HFFc6 (cell line): ENCODE results near the gene DDO. TPM values are rescaled to one million over a fixed set of nuclear protein-coding genes. Genes with fewer than 3 reads are reported as not detected.

ENCODE experiments used
- DNase-seq: peaks from one replicate; pipeline ENCODE4 v3.0.0-alpha.2; 2018
- H3K27ac Mint-ChIP-seq: 2 replicates; pipeline ENCODE4 v1.8.0; 2020; ENCODE audit warnings: mild to moderate bottlenecking, mixed read lengths
- H3K27me3 Mint-ChIP-seq: 2 replicates; pipeline ENCODE4 v1.8.0; 2021; ENCODE audit warnings: mild to moderate bottlenecking, moderate library complexity, mixed read lengths; ENCODE audit not compliant: insufficient read depth
- H3K36me3 Mint-ChIP-seq: 2 replicates; pipeline ENCODE4 v1.8.0; 2021; ENCODE audit warnings: low read depth, mixed read lengths
- H3K4me1 Mint-ChIP-seq: 2 replicates; pipeline ENCODE4 v1.8.0; 2020; ENCODE audit warnings: low read depth, mixed read lengths
- H3K4me3 Mint-ChIP-seq: 2 replicates; pipeline ENCODE4 v1.8.0; 2020; ENCODE audit warnings: mild to moderate bottlenecking, moderate library complexity, mixed read lengths
- H3K9me3 Mint-ChIP-seq: 2 replicates; pipeline ENCODE4 v1.8.0; 2020; ENCODE audit warnings: mild to moderate bottlenecking, mixed read lengths
- total RNA-seq, 6 experiments: library from RNA; stranded (reverse); fragmentation: NEBNext Ultra II Directional; extraction: Animal tissue kit (Norgen Biotek cat#: 25700); gene quantifications; 2 replicates in 1 of 6; 3 replicates in 5 of 6; pipeline ENCODE4 v1.2.3, GENCODE V29; 2021
- TF ChIP-seq, protein P1 (sequence below): fragments of 200-600 bp; sonication (generic); IDR thresholded peaks from 2 replicates; pipeline ENCODE4 v1.5.0; 2021; ENCODE audit warnings: antibody characterized with exemption, mild to moderate bottlenecking

DDO gene
- total RNA-seq, 6 experiments from 2014 or later, result 0.50 to 1.2 (median 0.98) TPM

DNA sequence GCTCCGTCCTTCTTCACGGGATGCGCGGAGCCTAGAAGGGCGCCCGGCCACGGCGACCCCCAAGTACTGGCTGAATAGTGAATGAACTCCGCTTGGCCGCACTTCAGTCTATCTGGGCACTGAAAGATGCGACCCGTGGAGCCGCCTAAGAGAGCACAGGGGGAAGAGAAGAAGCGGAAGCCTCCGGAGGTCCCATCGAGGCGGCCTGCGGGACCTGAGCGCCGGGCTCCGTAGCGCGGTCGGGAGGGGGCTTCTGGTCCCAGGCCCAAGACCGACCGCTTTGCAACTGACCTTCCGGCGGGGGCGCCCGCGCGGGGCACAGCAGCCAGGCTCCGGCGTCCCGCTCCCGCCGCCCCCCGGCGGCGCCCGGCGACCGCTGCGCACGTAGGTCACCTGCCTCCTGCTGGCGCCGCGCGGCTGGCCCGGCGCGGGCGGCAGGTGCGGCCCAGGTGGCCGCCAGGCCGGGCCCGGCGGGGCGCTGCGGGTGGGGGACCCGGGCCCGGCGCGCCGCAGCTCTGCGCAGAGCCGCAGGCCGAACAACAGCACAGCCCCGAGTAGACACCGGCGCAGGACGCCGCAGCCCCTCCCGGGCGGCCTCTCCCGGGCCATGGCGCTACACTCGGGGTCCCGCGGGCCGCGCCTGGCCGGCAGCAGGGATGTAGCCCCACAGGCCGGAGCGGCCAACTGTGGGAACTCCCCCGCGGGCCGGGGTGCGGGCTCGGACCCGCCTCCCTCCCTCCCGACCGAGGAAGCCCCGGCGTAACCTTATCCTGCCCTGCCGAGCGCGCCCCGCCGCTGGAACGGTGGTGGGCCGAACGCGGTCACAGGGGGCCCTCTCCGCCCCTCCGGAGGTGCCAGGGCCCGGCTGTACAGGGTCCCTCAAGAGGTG lies 57.5 kb downstream of the DDO start, which contains the start of gene METTL24:
Gene METTL24 (minus strand): TSS at position 686 of the 889 bp plus-strand sequence. CDS start 77 bp downstream, at position 609.
- no peak for DNase-seq
- TF ChIP-seq, protein P1, sequence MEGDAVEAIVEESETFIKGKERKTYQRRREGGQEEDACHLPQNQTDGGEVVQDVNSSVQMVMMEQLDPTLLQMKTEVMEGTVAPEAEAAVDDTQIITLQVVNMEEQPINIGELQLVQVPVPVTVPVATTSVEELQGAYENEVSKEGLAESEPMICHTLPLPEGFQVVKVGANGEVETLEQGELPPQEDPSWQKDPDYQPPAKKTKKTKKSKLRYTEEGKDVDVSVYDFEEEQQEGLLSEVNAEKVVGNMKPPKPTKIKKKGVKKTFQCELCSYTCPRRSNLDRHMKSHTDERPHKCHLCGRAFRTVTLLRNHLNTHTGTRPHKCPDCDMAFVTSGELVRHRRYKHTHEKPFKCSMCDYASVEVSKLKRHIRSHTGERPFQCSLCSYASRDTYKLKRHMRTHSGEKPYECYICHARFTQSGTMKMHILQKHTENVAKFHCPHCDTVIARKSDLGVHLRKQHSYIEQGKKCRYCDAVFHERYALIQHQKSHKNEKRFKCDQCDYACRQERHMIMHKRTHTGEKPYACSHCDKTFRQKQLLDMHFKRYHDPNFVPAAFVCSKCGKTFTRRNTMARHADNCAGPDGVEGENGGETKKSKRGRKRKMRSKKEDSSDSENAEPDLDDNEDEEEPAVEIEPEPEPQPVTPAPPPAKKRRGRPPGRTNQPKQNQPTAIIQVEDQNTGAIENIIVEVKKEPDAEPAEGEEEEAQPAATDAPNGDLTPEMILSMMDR, result no peak
- Mint-ChIP-seq H3K36me3 (peaks cover 8% of the 10 kb centered on the region), H3K4me1 (no peaks in the 10 kb centered on the region), H3K27ac (no peak within 1 kb of the TSS), H3K27me3 (peaks cover 55% of the 10 kb centered on the region), H3K9me3 (peaks cover 7% of the 10 kb centered on the region; the same call in 1 of the 2 replicates), H3K4me3 (peak within 1 kb of the TSS; percentile 67; the same call in 1 of the 2 replicates)

DNA sequence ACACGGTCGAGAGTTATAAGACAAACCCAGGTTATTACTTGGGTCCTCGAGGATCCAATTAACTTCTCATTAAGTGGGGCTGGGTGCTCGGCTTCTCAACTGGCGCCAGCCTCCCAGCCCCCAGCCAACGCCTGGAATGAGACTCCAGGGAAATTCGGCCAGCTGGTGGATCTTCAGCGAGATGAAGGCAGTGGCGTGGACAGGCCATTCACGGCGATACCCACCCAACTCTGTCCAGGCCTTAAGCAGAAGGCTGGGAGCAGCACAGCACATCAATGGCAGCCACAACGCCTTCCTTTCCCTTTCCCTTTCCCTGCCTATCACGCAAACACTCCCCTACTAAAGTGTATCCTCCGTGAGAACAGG lies 58.1 kb downstream of the DDO start:
- Mint-ChIP-seq H3K4me3 (peak overlapping the region; percentile 67; the same call in 1 of the 2 replicates), H3K27me3 (peaks cover 56% of the 10 kb centered on the region), H3K4me1 (no peaks in the 10 kb centered on the region), H3K27ac (no peak overlapping the region), H3K36me3 (peaks cover 8% of the 10 kb centered on the region), H3K9me3 (peaks cover 7% of the 10 kb centered on the region; the same call in 1 of the 2 replicates)
- DNase-seq, result no peak
- TF ChIP-seq, protein P1, result no peak

DNA sequence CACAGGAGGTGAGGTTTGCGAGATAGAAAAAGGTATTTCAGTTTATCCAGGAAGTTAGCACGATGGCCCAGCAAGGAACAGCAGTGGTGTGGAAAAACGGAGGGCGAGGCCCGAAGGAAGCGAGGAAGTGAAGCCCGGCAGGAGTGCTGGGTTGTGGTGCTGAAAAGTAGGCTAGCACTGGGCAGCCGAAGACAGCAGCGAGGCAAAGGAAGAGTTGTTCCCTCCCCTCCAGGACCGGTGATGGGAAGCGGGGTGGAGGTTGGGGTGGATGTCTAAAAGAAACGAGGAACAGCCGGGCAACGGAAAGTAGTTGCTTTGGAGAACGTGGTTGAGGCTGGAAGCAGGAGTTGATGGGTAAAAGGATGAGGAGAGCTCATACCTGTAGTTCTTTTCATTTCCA lies 58.6 kb downstream of the DDO start:
- Mint-ChIP-seq H3K27me3 (peaks cover 54% of the 10 kb centered on the region), H3K36me3 (peaks cover 8% of the 10 kb centered on the region), H3K4me1 (no peaks in the 10 kb centered on the region), H3K4me3 (no peak overlapping the region), H3K9me3 (peaks cover 7% of the 10 kb centered on the region; the same call in 1 of the 2 replicates), H3K27ac (no peak overlapping the region)
- TF ChIP-seq, protein P1, result no peak
- no peak for DNase-seq

DNA sequence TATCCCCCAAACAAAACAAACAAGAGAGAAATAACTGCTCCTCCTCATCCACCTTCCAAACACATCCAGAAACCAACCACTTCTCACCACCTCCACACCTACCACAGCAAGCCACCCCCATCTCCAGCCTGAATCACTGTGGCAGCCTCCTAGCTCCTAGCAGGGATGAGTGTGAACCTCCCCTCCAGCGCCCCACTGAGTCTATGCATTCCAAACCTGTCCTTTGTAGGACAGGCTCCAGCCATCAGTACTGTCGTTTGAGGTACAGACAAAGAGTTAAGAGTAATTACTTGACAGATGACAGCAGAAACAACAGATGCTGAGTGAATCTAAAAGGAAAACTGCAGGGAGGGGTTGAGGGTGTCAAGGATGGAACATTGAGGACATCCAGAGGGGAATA lies 59.6 kb downstream of the DDO start:
- H3K4me3 Mint-ChIP-seq, result no peak overlapping the region
- no peaks in the 10 kb centered on the region for H3K4me1 Mint-ChIP-seq
- peaks cover 54% of the 10 kb centered on the region for H3K27me3 Mint-ChIP-seq
- DNase-seq, result no peak
- H3K9me3 Mint-ChIP-seq, result peaks cover 7% of the 10 kb centered on the region; the same call in 1 of the 2 replicates
- no peak overlapping the region for H3K27ac Mint-ChIP-seq
- peaks cover 8% of the 10 kb centered on the region for H3K36me3 Mint-ChIP-seq
- TF ChIP-seq, protein P1, result no peak

DNA sequence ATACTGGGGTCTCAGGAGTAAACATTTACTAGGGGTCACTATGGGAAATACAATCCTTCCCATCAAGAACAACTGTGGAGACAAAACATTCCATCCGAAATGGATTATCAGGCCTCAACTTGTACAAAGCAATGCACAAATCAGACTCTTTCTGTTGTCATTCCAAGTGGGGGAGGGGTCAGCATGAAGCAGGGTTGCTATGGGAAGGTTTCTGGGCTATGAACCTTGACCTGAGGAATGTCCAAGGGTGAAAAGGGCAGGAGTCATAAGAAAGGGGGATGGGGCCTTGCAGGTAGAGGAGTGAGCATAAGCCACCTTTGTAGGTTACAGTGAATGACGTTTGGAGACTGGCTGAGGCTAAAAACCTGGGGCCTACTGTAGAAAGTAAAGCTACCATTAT lies 60.4 kb downstream of the DDO start:
- Mint-ChIP-seq H3K4me1 (no peaks in the 10 kb centered on the region), H3K4me3 (no peak overlapping the region), H3K9me3 (peaks cover 7% of the 10 kb centered on the region; the same call in 1 of the 2 replicates), H3K36me3 (peaks cover 8% of the 10 kb centered on the region), H3K27ac (no peak overlapping the region), H3K27me3 (peaks cover 47% of the 10 kb centered on the region)
- TF ChIP-seq, protein P1, result no peak
- DNase-seq, result no peak
